GM18505 (cell line): ENCODE data around the gene ABL1.

Experiments used
- ATAC-seq: cut with Tn5 transposase; IDR thresholded peaks from one replicate; pipeline ENCODE4 v1.9.1; 2021; ENCODE audit not compliant: unreplicated experiment
- POLR2A ChIP-seq: IDR thresholded peaks from 4 replicates; pipeline ENCODE4 v1.6.1; 2011; ENCODE audit warnings: borderline replicate concordance; ENCODE audit not compliant: insufficient read depth, insufficient read length; ENCODE audit errors: extremely low read depth

Gene ABL1

DNA sequence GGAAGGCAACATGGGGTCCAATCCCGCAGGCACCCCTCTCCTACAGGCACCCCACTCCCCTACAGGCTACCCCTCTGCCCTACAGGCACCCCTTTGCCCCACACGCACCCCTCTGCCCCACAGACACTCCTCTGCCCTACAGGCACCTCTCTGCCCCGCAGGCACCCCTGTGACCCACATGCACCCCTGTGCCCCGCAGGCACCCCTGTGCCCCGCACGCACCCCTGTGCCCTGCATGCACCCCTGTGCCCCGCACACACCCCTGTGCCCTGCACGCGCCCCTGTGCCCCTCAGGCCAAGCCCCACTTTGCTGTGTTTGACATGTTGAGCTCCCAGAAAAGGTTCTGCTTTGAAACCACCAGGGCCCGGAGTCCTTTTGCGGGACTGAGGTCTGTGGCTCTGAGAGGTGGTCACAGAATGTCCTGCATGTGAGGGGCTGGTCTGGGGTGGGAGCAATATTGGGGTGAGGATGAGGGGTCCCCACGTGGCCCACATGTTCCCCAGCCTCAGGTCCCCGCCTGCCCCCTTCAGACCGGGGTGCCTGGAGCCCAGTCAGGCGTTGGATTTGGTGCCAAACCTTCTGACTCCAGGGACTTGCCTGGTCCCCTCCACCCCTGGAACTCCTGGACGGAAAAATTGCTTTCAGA is 62.2 kb downstream of the ABL1 start:
- ATAC-seq: no peak
- no peak for TF ChIP-seq POLR2A

DNA sequence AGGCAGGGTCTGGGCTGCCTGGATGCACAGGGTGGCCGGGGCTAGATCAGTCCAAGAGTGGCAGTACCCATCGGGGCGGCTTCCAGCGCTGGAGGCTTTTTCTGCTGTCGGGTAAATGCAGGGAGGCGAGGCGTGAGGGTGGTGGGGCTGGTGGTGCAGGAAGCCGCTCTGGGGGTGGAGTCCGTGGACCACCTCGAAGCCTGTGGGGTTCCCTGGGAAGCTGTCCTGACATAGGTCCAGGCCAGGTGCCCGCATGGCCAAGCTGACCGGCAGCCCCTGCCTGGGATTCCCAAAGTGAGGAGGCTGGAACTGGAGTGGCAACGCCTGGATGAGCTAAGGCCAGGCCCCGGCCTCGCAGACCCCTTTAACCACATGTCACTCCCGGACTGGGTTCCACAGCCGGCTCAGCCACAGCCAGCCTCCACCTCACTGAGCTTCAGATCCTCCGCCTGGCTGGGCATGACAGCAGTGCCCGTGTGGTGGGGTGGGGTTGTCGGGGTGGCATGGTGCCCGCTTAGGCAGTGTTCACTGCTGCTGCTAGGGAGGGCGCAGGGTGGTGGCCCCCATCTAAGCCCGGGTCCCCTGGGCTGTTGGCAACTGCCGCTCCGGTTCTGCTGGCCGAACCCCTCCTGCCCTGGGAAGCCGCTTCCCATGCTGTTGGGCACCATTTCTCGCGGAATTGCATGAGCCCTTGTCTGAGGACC is 62.9 kb downstream of the ABL1 start:
- TF ChIP-seq POLR2A: no peak
- ATAC-seq: no peak

GRCh38 chr9:130898552-130898852 is 63.4 kb downstream of the ABL1 start:
- no peak for TF ChIP-seq POLR2A
- ATAC-seq: no peak

GRCh38 chr9:130899051-130899748 is 64.1 kb downstream of the ABL1 start:
- TF ChIP-seq POLR2A: no peak
- no peak for ATAC-seq

DNA sequence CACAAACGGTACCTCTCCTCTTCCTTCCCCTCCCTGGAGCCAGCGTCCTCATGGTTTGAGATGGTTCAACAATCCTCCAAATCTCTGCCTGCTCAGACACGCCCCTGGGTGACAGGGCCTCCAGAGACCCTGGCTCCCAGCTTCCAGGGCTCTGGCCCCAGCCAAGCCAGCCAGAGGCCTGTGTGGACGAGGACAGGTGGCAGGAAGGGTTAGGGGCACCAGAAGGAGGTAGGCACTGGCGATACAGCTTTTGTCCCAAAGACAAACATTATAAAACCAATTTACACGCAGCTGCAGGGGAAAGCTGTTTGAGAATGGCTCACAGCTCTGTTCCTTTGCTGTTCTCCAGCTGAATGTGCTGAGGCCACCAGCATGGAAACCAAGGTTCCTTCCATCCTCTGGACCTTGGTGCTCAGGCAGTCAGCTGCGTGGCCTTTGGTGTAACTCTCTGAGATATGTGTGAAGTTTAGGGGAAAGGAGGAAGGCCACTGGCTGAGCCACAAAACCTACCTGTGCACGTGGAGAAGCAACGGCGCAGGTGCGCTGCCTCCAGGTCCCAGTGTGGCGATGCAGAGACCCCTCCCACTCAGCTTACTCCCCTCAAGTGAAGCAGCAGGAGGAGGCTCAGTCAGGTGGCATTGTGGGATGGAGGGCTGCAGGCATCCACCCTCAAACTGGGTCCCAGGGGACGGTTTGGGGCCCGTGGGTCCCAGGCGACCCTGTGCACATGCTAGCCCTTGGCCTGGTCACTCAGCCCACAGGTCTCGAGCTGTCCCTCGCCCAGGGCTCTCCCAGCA is 65.8 kb downstream of the ABL1 start:
- no peak for ATAC-seq
- no peak for TF ChIP-seq POLR2A

DNA sequence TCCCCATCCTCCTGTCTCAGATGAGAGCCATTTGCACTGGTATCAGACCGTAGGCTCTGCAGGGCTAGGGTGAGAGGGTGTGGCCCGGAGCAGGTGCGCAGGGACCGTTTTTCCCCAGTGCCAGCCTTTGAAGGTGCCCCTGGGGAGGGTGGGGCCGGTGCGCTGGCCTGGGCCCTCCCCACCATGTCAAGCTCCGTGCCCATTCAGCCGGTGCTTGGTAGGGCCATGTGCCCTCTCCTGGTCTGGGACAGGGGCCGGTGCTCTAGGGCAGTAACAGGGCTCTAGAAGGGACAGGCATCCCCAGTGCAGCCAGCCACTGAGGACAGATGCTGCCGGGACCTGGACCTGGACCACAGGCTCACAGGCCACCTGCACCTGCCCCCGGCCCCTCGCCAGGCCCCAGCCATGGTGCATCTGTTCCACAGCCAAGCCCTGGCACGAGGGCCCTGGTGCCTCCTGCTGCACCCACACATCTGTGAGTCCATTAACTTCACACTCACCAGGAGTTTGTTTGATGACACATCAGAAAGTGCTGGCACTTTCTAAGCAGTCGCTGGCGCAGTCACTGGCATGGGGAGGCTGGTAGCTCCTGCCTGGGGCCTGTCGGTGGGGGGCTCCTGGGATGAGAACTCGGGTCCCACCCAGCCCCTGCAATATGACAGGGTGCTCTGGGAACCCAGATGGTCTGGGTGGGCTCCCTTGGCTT is 66.6 kb downstream of the ABL1 start:
- ATAC-seq: no peak
- no peak for TF ChIP-seq POLR2A

- no peak for ATAC-seq
- TF ChIP-seq POLR2A: no peak
Measured at GRCh38 chr9:130902204-130903185, 67.4 kb downstream of the ABL1 start.

- no peak for TF ChIP-seq POLR2A
Measured at GRCh38 chr9:130903194-130904069, 68.4 kb downstream of the ABL1 start.

GRCh38 chr9:130904070-130905044 is 69.3 kb downstream of the ABL1 start:
- TF ChIP-seq POLR2A: no peak

More at GRCh38 chr9:130903194-130904069, 68.4 kb downstream of the ABL1 start:
- no peak for ATAC-seq

More at GRCh38 chr9:130904070-130905044, 69.3 kb downstream of the ABL1 start:
- ATAC-seq: no peak
